Mesothelial cell of epicardium (in vitro differentiated cells): ENCODE results near the gene HYAL3. TPM values are rescaled to one million over a fixed set of nuclear protein-coding genes. Genes with fewer than 3 reads are reported as not detected.

Experiments
- DNase-seq, 2 experiments: peaks; one replicate each; pipeline ENCODE4 v3.0.0; 2021; ENCODE audit warnings: low spot score in 2 of 2; ENCODE audit not compliant: unreplicated experiment in 2 of 2
- H3K27ac Mint-ChIP-seq: 2 replicates; pipeline ENCODE4 v1.8.0; 2021; ENCODE audit warnings: mixed read lengths
- H3K27me3 Mint-ChIP-seq: 2 replicates; pipeline ENCODE4 v1.8.0; 2021; ENCODE audit warnings: low read depth, mixed read lengths
- H3K36me3 Mint-ChIP-seq: 2 replicates; pipeline ENCODE4 v1.8.0; 2021; ENCODE audit warnings: mixed read lengths
- H3K4me1 Mint-ChIP-seq: 2 replicates; pipeline ENCODE4 v1.8.0; 2021; ENCODE audit warnings: mixed read lengths
- H3K4me3 Mint-ChIP-seq: 2 replicates; pipeline ENCODE4 v1.8.0; 2021; ENCODE audit warnings: mild to moderate bottlenecking, moderate library complexity, mixed read lengths
- H3K9me3 Mint-ChIP-seq: 2 replicates; pipeline ENCODE4 v1.8.0; 2021; ENCODE audit warnings: mixed read lengths
- CTCF ChIP-seq: fragments of 200-600 bp; sonication (generic); IDR thresholded peaks from one replicate; pipeline ENCODE4 v1.5.0; 2021; ENCODE audit warnings: antibody characterized with exemption; ENCODE audit not compliant: unreplicated experiment
- total RNA-seq: library from RNA; stranded (reverse); gene quantifications from 3 replicates; pipeline ENCODE4 v1.2.1, GENCODE V29; 2021

HYAL3 gene
- total RNA-seq, 1 donor from 2014 or later = 2.9 TPM

- no peak for TF ChIP-seq CTCF
- peaks cover 4% of the 10 kb centered on the region for H3K36me3 Mint-ChIP-seq
- H3K27me3 Mint-ChIP-seq = no peaks in the 10 kb centered on the region
- no peak overlapping the region for H3K4me3 Mint-ChIP-seq
- no peak overlapping the region for H3K27ac Mint-ChIP-seq
- peaks cover 18% of the 10 kb centered on the region for H3K4me1 Mint-ChIP-seq
- no peak for DNase-seq
- H3K9me3 Mint-ChIP-seq = no peaks in the 10 kb centered on the region
These were observed 48.7 kb downstream of the HYAL3 start for GRCh38 chr3:50250514-50250913.

- H3K27me3 Mint-ChIP-seq = no peaks in the 10 kb centered on the region
- TF ChIP-seq CTCF = no peak
- no peak overlapping the region for H3K27ac Mint-ChIP-seq
- no peak for DNase-seq
- H3K9me3 Mint-ChIP-seq = no peaks in the 10 kb centered on the region
- H3K4me1 Mint-ChIP-seq = peaks cover 23% of the 10 kb centered on the region
- peaks cover 4% of the 10 kb centered on the region for H3K36me3 Mint-ChIP-seq
- no peak overlapping the region for H3K4me3 Mint-ChIP-seq
These were observed 49.7 kb downstream of the HYAL3 start for GRCh38 chr3:50249457-50249856.

GRCh38 chr3:50248387-50248786 is 50.8 kb downstream of the HYAL3 start:
- peak overlapping the region; percentile 69 for H3K27ac Mint-ChIP-seq
- no peak for DNase-seq
- no peaks in the 10 kb centered on the region for H3K9me3 Mint-ChIP-seq
- peaks cover 4% of the 10 kb centered on the region for H3K36me3 Mint-ChIP-seq
- TF ChIP-seq CTCF = no peak
- H3K4me3 Mint-ChIP-seq = no peak overlapping the region
- H3K27me3 Mint-ChIP-seq = no peaks in the 10 kb centered on the region
- H3K4me1 Mint-ChIP-seq = peaks cover 23% of the 10 kb centered on the region

- no peaks in the 10 kb centered on the region for H3K27me3 Mint-ChIP-seq
- no peak for DNase-seq
- H3K36me3 Mint-ChIP-seq = peaks cover 2% of the 10 kb centered on the region
- peak overlapping the region; percentile 92 for H3K27ac Mint-ChIP-seq
- H3K4me1 Mint-ChIP-seq = peaks cover 26% of the 10 kb centered on the region
- H3K4me3 Mint-ChIP-seq = peak overlapping the region; percentile 67
- no peaks in the 10 kb centered on the region for H3K9me3 Mint-ChIP-seq
- peak; percentile 55 for TF ChIP-seq CTCF
These were observed 52.7 kb downstream of the HYAL3 start for GRCh38 chr3:50246517-50246954.

GRCh38 chr3:50245831-50246516 is 53.2 kb downstream of the HYAL3 start:
- no peaks in the 10 kb centered on the region for H3K27me3 Mint-ChIP-seq
- H3K9me3 Mint-ChIP-seq = no peaks in the 10 kb centered on the region
- peaks cover 2% of the 10 kb centered on the region for H3K36me3 Mint-ChIP-seq
- H3K4me1 Mint-ChIP-seq = peaks cover 32% of the 10 kb centered on the region
- DNase-seq = peak; percentile 95 to 98
- H3K4me3 Mint-ChIP-seq = peak overlapping the region; percentile 67
- peak overlapping the region; percentile 92 for H3K27ac Mint-ChIP-seq
- peak; percentile 99 for TF ChIP-seq CTCF
